A673 (cell line): Measurements from ENCODE around the gene CBLC.

Source experiments
- CTCF ChIP-seq: fragments of 300-800, 200-600 bp; sonication (generic); conservative IDR thresholded peaks from 2 replicates; pipeline ENCODE4 v1.5.1; 2017; ENCODE audit warnings: low read depth, mild to moderate bottlenecking, antibody characterized with exemption, low read length, moderate library complexity, mixed read lengths
- EZH2 ChIP-seq: fragments of 200-600 bp; sonication (generic); IDR thresholded peaks from 2 replicates; pipeline ENCODE4 v1.6.1; 2017; ENCODE audit warnings: borderline replicate concordance, low read depth, mild to moderate bottlenecking, mixed read lengths, antibody characterized with exemption, low read length; ENCODE audit not compliant: poor library complexity, severe bottlenecking

GRCh38 chr19:44822177-44822576, 44.5 kb downstream of the CBLC start:
- TF ChIP-seq CTCF (no peak), EZH2 (no peak)
